WI38 (cell line): ENCODE data around the gene TXNL4A.
"Not testable (repeated sequence)": the region's sequence is repeated elsewhere in the genome, so short reads cannot be mapped to it uniquely, and the experiment has no call there.

ENCODE experiments used
- H3K4me3 ChIP-seq: 2 replicates; pipeline ENCODE4 v1.5.1; 2011; ENCODE audit warnings: low read depth, mild to moderate bottlenecking, control low read depth, low read length
- CTCF ChIP-seq: IDR thresholded peaks from 2 replicates; pipeline ENCODE4 v1.5.1; 2012; ENCODE audit warnings: low read depth, mild to moderate bottlenecking, control low read depth, low read length

Gene TXNL4A

GRCh38 chr18:80029690-80030089, 41.3 kb upstream of the TXNL4A start:
- H3K4me3 ChIP-seq = no peak overlapping the region
- no peak for TF ChIP-seq CTCF

GRCh38 chr18:80027719-80028118, 39.4 kb upstream of the TXNL4A start:
- not testable (repeated sequence) for H3K4me3 ChIP-seq

- TF ChIP-seq CTCF = no peak
- H3K4me3 ChIP-seq = no peak overlapping the region
These were observed 38.0 kb upstream of the TXNL4A start for GRCh38 chr18:80026363-80026762.

- no peak overlapping the region for H3K4me3 ChIP-seq
- 0 out of 2 replicates have a peak, but pooled peaks have one; percentile 13 for TF ChIP-seq CTCF
These were observed 34.8 kb upstream of the TXNL4A start for GRCh38 chr18:80023173-80023572.

GRCh38 chr18:80022613-80023012, 34.2 kb upstream of the TXNL4A start:
- TF ChIP-seq CTCF = no peak
- H3K4me3 ChIP-seq = no peak overlapping the region

- TF ChIP-seq CTCF = no peak
- H3K4me3 ChIP-seq = no peak overlapping the region
These were observed 24.4 kb upstream of the TXNL4A start for GRCh38 chr18:80012714-80013113.

GRCh38 chr18:80011496-80012137, 23.3 kb upstream of the TXNL4A start:
- H3K4me3 ChIP-seq = not testable (repeated sequence)

GRCh38 chr18:80010551-80010906, 22.2 kb upstream of the TXNL4A start:
- TF ChIP-seq CTCF = no peak
- no peak overlapping the region for H3K4me3 ChIP-seq
